HCT116 (cell line): ENCODE results near the gene NT5C2. TPM values are rescaled to one million over a fixed set of nuclear protein-coding genes. Genes with fewer than 3 reads are reported as not detected.

Experiments used
- ATAC-seq: fragments of 200-7000 bp; cut with Tn5 transposase; 2 replicates; pipeline ENCODE4 v1.9.1; 2020; ENCODE audit warnings: mild to moderate bottlenecking, moderate library complexity
- BruUV-seq: library from RNA; stranded (reverse); fragments of 400-500 nt; replicated peaks from 2 replicates; lab custom pipeline; 2021; lab: Mats Ljungman, UMichigan
- CTCF ChIA-PET: fragments of 300-600 bp; sonication (Branson Sonifier 250); formaldehyde crosslinking; loops from one replicate; lab custom pipeline; 2021; ENCODE audit warnings: antibody characterized with exemption; lab: Charles Lee
- POLR2A ChIA-PET: fragments of 300-600, 350-600 bp; sonication (Branson Sonifier 250); formaldehyde crosslinking; loops from one replicate; lab custom pipeline; 2021; ENCODE audit warnings: antibody characterized with exemption; lab: Charles Lee
- RAD21 ChIA-PET, 2 experiments: fragments of 300-600 bp; sonication (Branson Sonifier 250); formaldehyde crosslinking; loops; one replicate each; lab custom pipeline; 2023; ENCODE audit warnings: low total read pairs in 2 of 2; ENCODE audit not compliant: uncharacterized antibody in 2 of 2, unreplicated experiment in 2 of 2, low non-redundant PET in 1 of 2; lab: Charles Lee
- DNase-seq: peaks from one replicate; pipeline ENCODE4 v3.0.0-alpha.2; 2010; ENCODE audit warnings: low read depth, low spot score
- H2AFZ ChIP-seq: fragments of 200-600 bp; shearing (Covaris generic), sonication (generic); 2 replicates; pipeline ENCODE4 v1.6.1; 2017; ENCODE audit warnings: low read depth, mixed run types, mixed read lengths, antibody characterized with exemption, low read length; ENCODE audit not compliant: poor library complexity, severe bottlenecking
- H3K27ac ChIP-seq: 2 replicates; pipeline ENCODE4 v1.5.1; 2012; ENCODE audit warnings: low read depth, low read length
- H3K27me3 ChIP-seq: fragments of 200-600 bp; sonication (generic); 2 replicates; pipeline ENCODE4 v1.6.1; 2016; ENCODE audit warnings: mixed run types, low read length, mixed read lengths; ENCODE audit not compliant: insufficient read depth
- H3K36me3 ChIP-seq, 2 experiments: fragments of 200-500 bp in 1 of 2; fragments of 200-600 bp in 1 of 2; sonication (Bioruptor generic) in 1 of 2; sonication (generic) in 1 of 2; 2 replicates each; pipeline versions ENCODE4 v1.5.1 to v1.6.1; 2014 to 2016; ENCODE audit warnings: low read length in 2 of 2, inconsistent platforms in 1 of 2, mixed read lengths in 1 of 2, mixed run types in 1 of 2; ENCODE audit not compliant: insufficient read depth in 2 of 2, control insufficient read depth in 1 of 2
- H3K4me1 ChIP-seq, 2 experiments: fragments of 200-600 bp in 1 of 2; sonication (generic) in 1 of 2; 2 replicates each; pipeline versions ENCODE4 v1.5.1 to v1.6.1; 2012 to 2017; ENCODE audit warnings: low read length in 2 of 2, inconsistent platforms in 1 of 2, mild to moderate bottlenecking in 1 of 2, mixed read lengths in 1 of 2, mixed run types in 1 of 2, moderate library complexity in 1 of 2; ENCODE audit not compliant: insufficient read depth in 2 of 2, control insufficient read depth in 1 of 2
- H3K4me2 ChIP-seq: fragments of 200-600 bp; sonication (generic); 2 replicates; pipeline ENCODE4 v1.6.1; 2017; ENCODE audit warnings: mixed run types, low read length, mixed read lengths
- H3K4me3 ChIP-seq, 2 experiments: fragments of 200-600 bp in 1 of 2; sonication (generic) in 1 of 2; replicated peaks in 1 of 2; 2 replicates each; pipeline ENCODE4 v1.5.1; 2011 to 2016; ENCODE audit warnings: low read length in 2 of 2, control low read depth in 1 of 2, low read depth in 1 of 2, mild to moderate bottlenecking in 1 of 2, mixed read lengths in 1 of 2, mixed run types in 1 of 2
- H3K79me2 ChIP-seq: fragments of 200-600 bp; sonication (generic); 2 replicates; pipeline ENCODE4 v1.6.1; 2017; ENCODE audit warnings: mild to moderate bottlenecking, mixed run types, low read length, moderate library complexity, mixed read lengths; ENCODE audit not compliant: insufficient read depth
- H3K9ac ChIP-seq: fragments of 200-600 bp; sonication (generic); 2 replicates; pipeline ENCODE4 v1.6.1; 2016; ENCODE audit warnings: low read length, mixed read lengths
- H3K9me2 ChIP-seq: fragments of 200-600 bp; sonication (generic), shearing (Covaris generic); 2 replicates; pipeline ENCODE4 v1.6.1; 2017; ENCODE audit warnings: mixed run types, mild to moderate bottlenecking, moderate library complexity; ENCODE audit not compliant: insufficient read depth
- H3K9me3 ChIP-seq, 2 experiments: fragments of 200-500 bp in 1 of 2; fragments of 200-600 bp in 1 of 2; sonication (Bioruptor generic) in 1 of 2; sonication (generic) in 1 of 2; 2 replicates each; pipeline ENCODE4 v1.6.1; 2014 to 2017; ENCODE audit warnings: low read length in 2 of 2, mixed read lengths in 2 of 2, inconsistent platforms in 1 of 2, low read depth in 1 of 2, mild to moderate bottlenecking in 1 of 2, mixed run types in 1 of 2, moderate library complexity in 1 of 2; ENCODE audit not compliant: control insufficient read depth in 1 of 2, insufficient read depth in 1 of 2
- H4K20me1 ChIP-seq: fragments of 200-600 bp; sonication (generic), shearing (Covaris generic); 2 replicates; pipeline ENCODE4 v1.6.1; 2017; ENCODE audit warnings: mixed run types, mild to moderate bottlenecking, moderate library complexity; ENCODE audit not compliant: insufficient read depth
- CBX3 ChIP-seq: IDR thresholded peaks from 2 replicates; pipeline ENCODE4 v1.6.1; 2012; ENCODE audit warnings: low read depth
- CEBPB ChIP-seq: IDR thresholded peaks from 2 replicates; pipeline ENCODE4 v1.6.1; 2012; ENCODE audit warnings: low read depth
- EGR1 ChIP-seq: IDR thresholded peaks from 2 replicates; pipeline ENCODE4 v1.6.1; 2012; ENCODE audit warnings: low read depth
- ELF1 ChIP-seq: IDR thresholded peaks from 2 replicates; pipeline ENCODE4 v1.6.1; 2012; ENCODE audit warnings: low read depth, borderline replicate concordance
- EZH2phosphoT487 ChIP-seq: fragments of 200-600 bp; IDR thresholded peaks from 2 replicates; pipeline ENCODE4 v1.6.1; 2018; ENCODE audit warnings: antibody characterized with exemption, borderline replicate concordance
- FOSL1 ChIP-seq: IDR thresholded peaks from 2 replicates; pipeline ENCODE4 v1.6.1; 2012; ENCODE audit warnings: low read depth
- JUND ChIP-seq: IDR thresholded peaks from 2 replicates; pipeline ENCODE4 v1.6.1; 2012
- SIN3A ChIP-seq: IDR thresholded peaks from 2 replicates; pipeline ENCODE4 v1.6.1; 2012; ENCODE audit warnings: low read depth
- SP1 ChIP-seq: IDR thresholded peaks from 2 replicates; pipeline ENCODE4 v1.6.1; 2012; ENCODE audit warnings: low read depth
- SRF ChIP-seq: IDR thresholded peaks from 2 replicates; pipeline ENCODE4 v1.6.1; 2012; ENCODE audit warnings: low read depth
- TCF7L2 ChIP-seq: IDR thresholded peaks from 2 replicates; pipeline ENCODE4 v1.7.0; 2011; ENCODE audit warnings: borderline replicate concordance, inconsistent platforms; ENCODE audit not compliant: insufficient read depth, insufficient read length; ENCODE audit errors: extremely low read depth
- YY1 ChIP-seq: IDR thresholded peaks from 2 replicates; pipeline ENCODE4 v1.6.1; 2011; ENCODE audit warnings: low read length, low read depth, moderate library complexity, mild to moderate bottlenecking; ENCODE audit not compliant: insufficient replicate concordance; ENCODE audit errors: extremely low read depth
- ZFX ChIP-seq: fragments of 450-650 bp; IDR thresholded peaks from 2 replicates; pipeline ENCODE4 v1.6.1; 2017
- intact Hi-C: fragments of 100-400 bp; cut with micrococcal nuclease; formaldehyde crosslinking; loops from 2 replicates; pipeline ENCODE4 v1.10.0; 2022
- total RNA-seq: library from RNA; stranded (reverse); gene quantifications from one replicate; pipeline ENCODE4 v1.2.1, GENCODE V29; 2021; ENCODE audit not compliant: unreplicated experiment
- TF ChIP-seq, protein P1 (sequence below): IDR thresholded peaks from 2 replicates; pipeline ENCODE4 v1.6.1; 2011; ENCODE audit warnings: mild to moderate bottlenecking, low read length, moderate library complexity; ENCODE audit not compliant: insufficient replicate concordance; ENCODE audit errors: extremely low read depth
- TF ChIP-seq, protein P2 (sequence below), 3 experiments: fragments of 200-600 bp in 1 of 3; sonication (generic) in 1 of 3; IDR thresholded peaks in 2 of 3; conservative IDR thresholded peaks in 1 of 3; 2 replicates each; pipeline ENCODE4 v1.5.1; 2012 to 2017; ENCODE audit warnings: low read depth in 2 of 3, low read length in 2 of 3, antibody characterized with exemption in 1 of 3, borderline replicate concordance in 1 of 3, control low read depth in 1 of 3, mild to moderate bottlenecking in 1 of 3, mixed read lengths in 1 of 3, mixed run types in 1 of 3, moderate library complexity in 1 of 3; ENCODE audit not compliant: insufficient read depth in 1 of 3
- TF ChIP-seq, protein P3 (sequence below): IDR thresholded peaks from 2 replicates; pipeline ENCODE4 v1.6.1; 2012

Gene NT5C2
- total RNA-seq, 1 experiment from 2014 or later = 63.0 TPM

DNA sequence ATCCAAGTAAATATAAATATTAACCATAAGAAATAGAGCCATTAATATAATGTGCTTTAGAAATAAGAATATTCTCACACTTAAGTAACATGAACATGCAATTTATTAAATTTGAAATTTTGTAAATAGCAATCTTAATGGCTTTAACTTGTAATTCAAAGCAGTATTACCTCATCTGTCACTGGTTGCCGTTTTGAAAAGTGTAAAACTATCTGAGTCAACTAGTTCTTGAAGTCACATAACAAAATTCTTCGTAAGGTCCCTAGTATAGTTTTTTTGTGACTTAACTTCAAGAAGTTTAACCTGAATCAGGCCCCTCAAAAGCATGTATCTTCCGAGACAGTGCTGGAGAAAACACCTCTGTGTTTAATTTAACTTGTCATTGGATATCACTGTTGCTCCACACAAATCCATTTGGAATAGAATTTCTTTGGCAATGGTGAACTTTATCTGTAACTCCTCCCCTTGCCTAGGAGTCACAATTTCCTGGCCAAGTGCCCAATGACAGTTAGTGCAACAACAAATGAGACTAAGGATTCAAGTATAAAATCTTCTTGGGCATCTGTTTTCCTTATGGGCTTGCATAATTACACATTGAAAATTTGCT lies 47.1 kb downstream of the NT5C2 start (continued):
- TF ChIP-seq, protein P1, sequence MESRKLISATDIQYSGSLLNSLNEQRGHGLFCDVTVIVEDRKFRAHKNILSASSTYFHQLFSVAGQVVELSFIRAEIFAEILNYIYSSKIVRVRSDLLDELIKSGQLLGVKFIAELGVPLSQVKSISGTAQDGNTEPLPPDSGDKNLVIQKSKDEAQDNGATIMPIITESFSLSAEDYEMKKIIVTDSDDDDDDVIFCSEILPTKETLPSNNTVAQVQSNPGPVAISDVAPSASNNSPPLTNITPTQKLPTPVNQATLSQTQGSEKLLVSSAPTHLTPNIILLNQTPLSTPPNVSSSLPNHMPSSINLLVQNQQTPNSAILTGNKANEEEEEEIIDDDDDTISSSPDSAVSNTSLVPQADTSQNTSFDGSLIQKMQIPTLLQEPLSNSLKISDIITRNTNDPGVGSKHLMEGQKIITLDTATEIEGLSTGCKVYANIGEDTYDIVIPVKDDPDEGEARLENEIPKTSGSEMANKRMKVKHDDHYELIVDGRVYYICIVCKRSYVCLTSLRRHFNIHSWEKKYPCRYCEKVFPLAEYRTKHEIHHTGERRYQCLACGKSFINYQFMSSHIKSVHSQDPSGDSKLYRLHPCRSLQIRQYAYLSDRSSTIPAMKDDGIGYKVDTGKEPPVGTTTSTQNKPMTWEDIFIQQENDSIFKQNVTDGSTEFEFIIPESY = no peak
- TF ChIP-seq SIN3A = no peak
- TF ChIP-seq JUND = peak; percentile 58
- TF ChIP-seq FOSL1 = peak; percentile 74
- no peak for TF ChIP-seq EZH2phosphoT487
- TF ChIP-seq, protein P2, sequence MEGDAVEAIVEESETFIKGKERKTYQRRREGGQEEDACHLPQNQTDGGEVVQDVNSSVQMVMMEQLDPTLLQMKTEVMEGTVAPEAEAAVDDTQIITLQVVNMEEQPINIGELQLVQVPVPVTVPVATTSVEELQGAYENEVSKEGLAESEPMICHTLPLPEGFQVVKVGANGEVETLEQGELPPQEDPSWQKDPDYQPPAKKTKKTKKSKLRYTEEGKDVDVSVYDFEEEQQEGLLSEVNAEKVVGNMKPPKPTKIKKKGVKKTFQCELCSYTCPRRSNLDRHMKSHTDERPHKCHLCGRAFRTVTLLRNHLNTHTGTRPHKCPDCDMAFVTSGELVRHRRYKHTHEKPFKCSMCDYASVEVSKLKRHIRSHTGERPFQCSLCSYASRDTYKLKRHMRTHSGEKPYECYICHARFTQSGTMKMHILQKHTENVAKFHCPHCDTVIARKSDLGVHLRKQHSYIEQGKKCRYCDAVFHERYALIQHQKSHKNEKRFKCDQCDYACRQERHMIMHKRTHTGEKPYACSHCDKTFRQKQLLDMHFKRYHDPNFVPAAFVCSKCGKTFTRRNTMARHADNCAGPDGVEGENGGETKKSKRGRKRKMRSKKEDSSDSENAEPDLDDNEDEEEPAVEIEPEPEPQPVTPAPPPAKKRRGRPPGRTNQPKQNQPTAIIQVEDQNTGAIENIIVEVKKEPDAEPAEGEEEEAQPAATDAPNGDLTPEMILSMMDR (IDR thresholded peaks at IDR 0.05 in 2 of 3, conservative IDR thresholded peaks at IDR 0.05 in 1 of 3; ENCODE audit: borderline replicate concordance in 1 of 3, insufficient read depth in 1 of 3, low read depth in 2 of 3, low read length in 2 of 3) = no peak
- no peak; the same call in 1 of the 2 replicates for TF ChIP-seq EGR1
- TF ChIP-seq ELF1 = no peak
- TF ChIP-seq ZFX = no peak
- peak; percentile 29; the same call in 1 of the 2 replicates for TF ChIP-seq CBX3
- TF ChIP-seq, all 23 proteins: peak for 8

DNA sequence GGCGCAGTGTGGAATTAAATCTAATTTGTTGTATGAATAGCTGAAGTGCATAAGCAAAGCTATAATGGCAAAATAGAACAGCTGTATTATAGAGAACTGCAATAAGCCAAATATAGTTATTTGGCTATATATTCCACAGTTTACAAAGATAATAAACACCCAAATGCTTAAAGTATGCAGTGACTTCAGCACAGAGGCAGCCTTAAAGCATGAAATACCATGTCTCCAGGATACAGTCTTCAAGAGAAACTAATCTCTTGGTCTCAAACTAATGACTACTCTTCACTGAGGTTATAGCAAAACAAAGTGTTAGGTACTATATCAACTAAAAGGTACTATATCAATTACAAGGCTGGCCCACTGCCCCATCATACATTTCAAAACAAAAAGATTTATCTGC lies 48.0 kb downstream of the NT5C2 start:
- no peaks in the 10 kb centered on the region for H3K36me3 ChIP-seq
- H3K27me3 ChIP-seq = no peaks in the 10 kb centered on the region
- H3K9me3 ChIP-seq = no peaks in the 10 kb centered on the region
- POLR2A ChIA-PET = no interaction called here
- H4K20me1 ChIP-seq = peaks cover 7% of the 10 kb centered on the region; the same call in 1 of the 2 replicates
- DNase-seq = no peak
- no peaks in the 10 kb centered on the region for H3K9me2 ChIP-seq
- no peak overlapping the region for H3K27ac ChIP-seq
- H3K79me2 ChIP-seq = peaks cover 58% of the 10 kb centered on the region
- CTCF ChIA-PET = no interaction called here
- H3K4me3 ChIP-seq = no peak overlapping the region
- no TSS peak for BruUV-seq
- peaks cover 8 to 15% of the 10 kb centered on the region in 2 experiments for H3K4me1 ChIP-seq
- no peak for ATAC-seq
- intact Hi-C loops = no loop called here
- H3K4me2 ChIP-seq = no peak overlapping the region
- RAD21 ChIA-PET = no interaction called here
- no peak overlapping the region for H3K9ac ChIP-seq
- H2AFZ ChIP-seq = no peak overlapping the region
- TF ChIP-seq YY1 = no peak
- TF ChIP-seq FOSL1 = no peak
- no peak for TF ChIP-seq SRF
- TF ChIP-seq TCF7L2 = no peak
- TF ChIP-seq, protein P2 (IDR thresholded peaks at IDR 0.05 in 2 of 3, conservative IDR thresholded peaks at IDR 0.05 in 1 of 3; ENCODE audit: borderline replicate concordance in 1 of 3, insufficient read depth in 1 of 3, low read depth in 2 of 3, low read length in 2 of 3) = no peak
- TF ChIP-seq CBX3 = no peak
- TF ChIP-seq, protein P3, sequence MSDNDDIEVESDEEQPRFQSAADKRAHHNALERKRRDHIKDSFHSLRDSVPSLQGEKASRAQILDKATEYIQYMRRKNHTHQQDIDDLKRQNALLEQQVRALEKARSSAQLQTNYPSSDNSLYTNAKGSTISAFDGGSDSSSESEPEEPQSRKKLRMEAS = no peak
- TF ChIP-seq, protein P1 = no peak
- no peak for TF ChIP-seq SP1
- no peak for TF ChIP-seq JUND
- no peak for TF ChIP-seq CEBPB
